Right lobe of liver (tissue), 4 donors: ENCODE results near the gene CACNG8.

Experiments used
- POLR2A ChIP-seq: fragments of 450-650 bp; IDR thresholded peaks from one replicate; pipeline ENCODE4 v1.6.1; 2017; ENCODE audit warnings: antibody characterized with exemption, mild to moderate bottlenecking
- TF ChIP-seq, protein P1 (sequence below), 4 donors: fragments of 200-600 bp in 3 of 4; fragments of 450-650 bp in 1 of 4; IDR thresholded peaks; one replicate each; pipeline versions ENCODE4 v1.5.1 to v1.8.0; 2016 to 2022; ENCODE audit warnings: antibody characterized with exemption in 4 of 4, mild to moderate bottlenecking in 2 of 4
- donor health status: DM: no; HTN: no; CAD: no.
- donor health status: DM: no; HTN: no; CAD: no.
- donor health status: DM: no; HTN: yes; CAD: no.

- TF ChIP-seq, protein P1, sequence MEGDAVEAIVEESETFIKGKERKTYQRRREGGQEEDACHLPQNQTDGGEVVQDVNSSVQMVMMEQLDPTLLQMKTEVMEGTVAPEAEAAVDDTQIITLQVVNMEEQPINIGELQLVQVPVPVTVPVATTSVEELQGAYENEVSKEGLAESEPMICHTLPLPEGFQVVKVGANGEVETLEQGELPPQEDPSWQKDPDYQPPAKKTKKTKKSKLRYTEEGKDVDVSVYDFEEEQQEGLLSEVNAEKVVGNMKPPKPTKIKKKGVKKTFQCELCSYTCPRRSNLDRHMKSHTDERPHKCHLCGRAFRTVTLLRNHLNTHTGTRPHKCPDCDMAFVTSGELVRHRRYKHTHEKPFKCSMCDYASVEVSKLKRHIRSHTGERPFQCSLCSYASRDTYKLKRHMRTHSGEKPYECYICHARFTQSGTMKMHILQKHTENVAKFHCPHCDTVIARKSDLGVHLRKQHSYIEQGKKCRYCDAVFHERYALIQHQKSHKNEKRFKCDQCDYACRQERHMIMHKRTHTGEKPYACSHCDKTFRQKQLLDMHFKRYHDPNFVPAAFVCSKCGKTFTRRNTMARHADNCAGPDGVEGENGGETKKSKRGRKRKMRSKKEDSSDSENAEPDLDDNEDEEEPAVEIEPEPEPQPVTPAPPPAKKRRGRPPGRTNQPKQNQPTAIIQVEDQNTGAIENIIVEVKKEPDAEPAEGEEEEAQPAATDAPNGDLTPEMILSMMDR (IDR thresholded peaks at IDR 0.05), result no peak
- no peak for TF ChIP-seq POLR2A
Measured at GRCh38 chr19:53982001-53982451, 19.3 kb downstream of the CACNG8 start.
